ENCODE data around the gene CORO6. TPM values are rescaled to one million over a fixed set of nuclear protein-coding genes. Genes with fewer than 3 reads are reported as not detected.
A peak's percentile ranks its signal among the peaks of the same experiment; 100 is the strongest.

Gene CORO6
- total and polyA plus RNA-seq, 2 of the 13 experiments (the other 11 are each of a cell fraction or from before 2014, with no cell fraction given) = 0.42 to 0.82 TPM

- TF ChIP-seq SP1 (IDR thresholded peaks at IDR 0.05) (no peak), SP1 (CRISPR knock-in tag; IDR thresholded peaks at IDR 0.05) (0 out of 2 replicates have a peak, but pooled peaks have one; percentile 47), ZNF7 (CRISPR knock-in tag; IDR thresholded peaks at IDR 0.05) (no peak), ZNF251 (CRISPR knock-in tag; IDR thresholded peaks at IDR 0.05) (no peak), ZNF776 (CRISPR knock-in tag; IDR thresholded peaks at IDR 0.05) (no peak), YY1 (IDR thresholded peaks at IDR 0.05; ENCODE audit: insufficient read depth, insufficient replicate concordance, low read depth, low read length) (peak; percentile 45), ZGPAT (CRISPR knock-in tag; IDR thresholded peaks at IDR 0.05) (peak; percentile 39; the same call in 1 of the 2 replicates), ZNF547 (CRISPR knock-in tag; IDR thresholded peaks at IDR 0.05) (no peak), ZNF556 (CRISPR knock-in tag; IDR thresholded peaks at IDR 0.05; ENCODE audit: borderline replicate concordance) (peak; percentile 44; the same call in 1 of the 2 replicates), ZXDC (CRISPR knock-in tag; IDR thresholded peaks at IDR 0.05) (no peak), AHR (CRISPR knock-in tag; IDR thresholded peaks at IDR 0.05) (peak; percentile 26; the same call in 1 of the 2 replicates), ZNF768 (CRISPR knock-in tag; IDR thresholded peaks at IDR 0.05) (peak; percentile 44; the same call in 1 of the 2 replicates), ZNF766 (CRISPR knock-in tag; IDR thresholded peaks at IDR 0.05; ENCODE audit: borderline replicate concordance) (no peak), RAD21 (CRISPR knock-in tag; IDR thresholded peaks at IDR 0.05) (peak; percentile 92), ZNF687 (CRISPR knock-in tag; IDR thresholded peaks at IDR 0.05) (peak; percentile 69), ZNF562 (CRISPR knock-in tag; IDR thresholded peaks at IDR 0.05; ENCODE audit: borderline replicate concordance) (no peak), ZBTB33 (CRISPR knock-in tag; IDR thresholded peaks at IDR 0.05) (peak; percentile 33; the same call in 1 of the 2 replicates), MXI1 (IDR thresholded peaks at IDR 0.05; ENCODE audit: borderline replicate concordance, low read depth, low read length) (0 out of 3 replicates have a peak, but pooled peaks have one; percentile 43), ZNF225 (CRISPR knock-in tag; IDR thresholded peaks at IDR 0.05) (no peak)
These were observed 42.6 kb downstream of the CORO6 start (continued) for GRCh38 chr17:29579866-29580771.
